Tongue (tissue), 2 donors: Measurements from ENCODE around the gene SLC17A1. TPM values are rescaled to one million over a fixed set of nuclear protein-coding genes. Genes with fewer than 3 reads are reported as not detected.
"Not testable (repeated sequence)": the region's sequence is repeated elsewhere in the genome, so short reads cannot be mapped to it uniquely, and the experiment has no call there.

Experiments
- DNase-seq: peaks from one replicate; pipeline ENCODE4 v3.0.0-alpha.2; 2015
- total RNA-seq: library from RNA; depleted of rRNA; stranded (reverse); fragments of >200 nt; gene quantifications from one replicate; pipeline ENCODE4 v1.2.3, GENCODE V29; 2014

SLC17A1 gene
- total RNA-seq, 1 donor from 2014 or later: not detected

- no peak for DNase-seq
Observed at GRCh38 chr6:25756382-25757363, 75.2 kb downstream of the SLC17A1 start.

- DNase-seq: no peak
Observed at GRCh38 chr6:25755483-25755882, 76.4 kb downstream of the SLC17A1 start.

- DNase-seq: no peak
Observed at GRCh38 chr6:25754535-25754934, 77.3 kb downstream of the SLC17A1 start, which contains the start of gene SLC17A4. Gene SLC17A4, plus strand, starts transcription at chr6:25754742. Its CDS starts 7,221 bp downstream, at chr6:25761963.

GRCh38 chr6:25753079-25753478, 78.8 kb downstream of the SLC17A1 start:
- DNase-seq: no peak

GRCh38 chr6:25750906-25751305, 80.9 kb downstream of the SLC17A1 start:
- no peak for DNase-seq

- DNase-seq: no peak
Observed at GRCh38 chr6:25749837-25750236, 82.0 kb downstream of the SLC17A1 start.

GRCh38 chr6:25748601-25749517, 83.0 kb downstream of the SLC17A1 start:
- not testable (repeated sequence) for DNase-seq

GRCh38 chr6:25748049-25748448, 83.8 kb downstream of the SLC17A1 start:
- no peak for DNase-seq

GRCh38 chr6:25747477-25747876, 84.4 kb downstream of the SLC17A1 start:
- DNase-seq: no peak

GRCh38 chr6:25746968-25747367, 84.9 kb downstream of the SLC17A1 start:
- DNase-seq: no peak

- no peak for DNase-seq
Observed at GRCh38 chr6:25745836-25746235, 86.0 kb downstream of the SLC17A1 start.

GRCh38 chr6:25743868-25744267, 88.0 kb downstream of the SLC17A1 start:
- DNase-seq: no peak

- no peak for DNase-seq
Observed at GRCh38 chr6:25735261-25735660, 96.6 kb downstream of the SLC17A1 start.

Other genes with a start within 250 kb of the SLC17A1 start
- 0.62 TPM for gene SCGN, start 179.8 kb downstream of the SLC17A1 start, total RNA-seq
- gene SLC17A4, start 77.3 kb downstream of the SLC17A1 start, total RNA-seq: not detected
- not detected for gene SLC17A3, start 42.2 kb upstream of the SLC17A1 start, total RNA-seq
- gene SLC17A2, start 98.6 kb upstream of the SLC17A1 start, total RNA-seq: not detected
- gene TRIM38, start 130.8 kb upstream of the SLC17A1 start, total RNA-seq: 9.0 TPM